ENCODE results near the gene DCUN1D5.
A peak's percentile ranks its signal among the peaks of the same experiment; 100 is the strongest.

The DCUN1D5 gene

GRCh38 chr11:103091801-103092524, at the start of gene DCUN1D5:
TSS of gene DCUN1D5 (minus strand) at chr11:103092160. CDS start at chr11:103091872, 288 bp downstream.
- DNase-seq: peak; percentile 96 to 99

- no peak for DNase-seq
These were observed 33.5 kb upstream of the DCUN1D5 start for GRCh38 chr11:103125462-103125861.

GRCh38 chr11:103114836-103115235, 22.9 kb upstream of the DCUN1D5 start:
- no peak for DNase-seq

GRCh38 chr11:103112364-103112763, 20.4 kb upstream of the DCUN1D5 start:
- no peak for DNase-seq

GRCh38 chr11:103111400-103111799, 19.4 kb upstream of the DCUN1D5 start:
- DNase-seq: no peak

GRCh38 chr11:103110391-103110790, 18.4 kb upstream of the DCUN1D5 start:
- DNase-seq: no peak

- peak in 1 of 2 experiments; percentile 80 for DNase-seq
These were observed 17.9 kb upstream of the DCUN1D5 start for GRCh38 chr11:103109818-103110388.

- DNase-seq: peak; percentile 92 to 99
These were observed 17.2 kb upstream of the DCUN1D5 start, which contains the start of gene DYNC2H1 for GRCh38 chr11:103108933-103109817. TSS of gene DYNC2H1 (plus strand) at chr11:103109426. CDS start at chr11:103109575, 149 bp downstream.

GRCh38 chr11:103097279-103097678, 5.3 kb upstream of the DCUN1D5 start:
- DNase-seq: no peak

GRCh38 chr11:103091064-103091800, 728 bp downstream of the DCUN1D5 start:
- DNase-seq: peak; percentile 46 to 88

- no peak for DNase-seq
These were observed 5.5 kb downstream of the DCUN1D5 start for GRCh38 chr11:103086461-103086860.

GRCh38 chr11:103085758-103086365, 6.1 kb downstream of the DCUN1D5 start:
- DNase-seq: no peak

GRCh38 chr11:103079833-103080232, 12.1 kb downstream of the DCUN1D5 start:
- DNase-seq: no peak

- DNase-seq: no peak
These were observed 13.2 kb downstream of the DCUN1D5 start for GRCh38 chr11:103078710-103079109.

- DNase-seq: no peak
These were observed 14.4 kb downstream of the DCUN1D5 start for GRCh38 chr11:103077554-103077953.

- no peak for DNase-seq
These were observed 15.6 kb downstream of the DCUN1D5 start for GRCh38 chr11:103076361-103076760.

GRCh38 chr11:103071008-103071407, 21.0 kb downstream of the DCUN1D5 start:
- DNase-seq: no peak

GRCh38 chr11:103070142-103070541, 21.8 kb downstream of the DCUN1D5 start:
- DNase-seq: no peak

- DNase-seq: no peak
These were observed 22.6 kb downstream of the DCUN1D5 start for GRCh38 chr11:103069367-103069766.

GRCh38 chr11:103067118-103067517, 24.8 kb downstream of the DCUN1D5 start:
- DNase-seq: no peak

GRCh38 chr11:103061656-103062055, 30.3 kb downstream of the DCUN1D5 start:
- no peak for DNase-seq

GRCh38 chr11:103055221-103055890, 36.6 kb downstream of the DCUN1D5 start:
- peak; percentile 37 to 74 for DNase-seq

All from NCI-H526 (cell line).